ENCODE measurements around the gene KAZN.

KAZN gene

DNA sequence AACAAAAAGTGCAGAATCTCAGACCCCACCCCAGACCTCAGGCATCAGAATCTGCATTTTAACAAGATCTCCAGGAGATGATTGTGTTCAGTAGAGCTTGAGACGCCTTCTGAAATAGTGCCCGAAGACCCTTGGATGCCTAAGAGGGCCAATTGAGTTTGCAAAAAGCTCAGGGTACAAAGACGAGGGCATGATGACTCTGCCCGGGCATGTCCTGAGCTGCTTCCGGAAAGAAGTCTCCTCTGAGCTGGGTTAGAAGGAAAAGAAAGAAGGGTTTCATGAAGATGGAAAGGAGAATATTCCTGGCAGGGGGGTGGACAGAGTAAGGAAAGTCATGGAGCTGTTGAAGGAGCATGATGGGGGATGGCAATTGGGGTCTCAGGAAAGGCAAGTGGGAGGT lies 308.9 kb downstream of the KAZN start:
- no peak for DNase-seq
- H3K27ac ChIP-seq (ENCODE audit: low read length), result no peak overlapping the region

GRCh38 chr1:14909273-14909672 lies 310.8 kb downstream of the KAZN start:
- TF ChIP-seq EZH2phosphoT487 (IDR thresholded peaks at IDR 0.05; ENCODE audit: low read length) (no peak), EZH2 (optimal IDR thresholded peaks at IDR 0.05; ENCODE audit: low read depth, low read length) (no peak), CTCF (IDR thresholded peaks at IDR 0.05; ENCODE audit: low read length) (no peak)
- DNase-seq, result no peak
- Histone ChIP-seq H3K4me1 (ENCODE audit: low read length) (no peaks in the 10 kb centered on the region), H3K4me2 (ENCODE audit: low read depth, low read length) (no peak overlapping the region), H4K20me1 (ENCODE audit: insufficient read depth, low read length) (no peaks in the 10 kb centered on the region), H3K27ac (ENCODE audit: low read length) (no peak overlapping the region), H2AFZ (ENCODE audit: low read length) (no peak overlapping the region), H3K9ac (ENCODE audit: low read length) (no peak overlapping the region), H3K36me3 (replicated peaks; ENCODE audit: insufficient read depth, low read length) (no peaks in the 10 kb centered on the region), H3K9me2 (replicated peaks; ENCODE audit: insufficient read depth, low read length) (no peaks in the 10 kb centered on the region), H3K9me3 (replicated peaks; ENCODE audit: insufficient read depth, low read length) (no peaks in the 10 kb centered on the region), H3F3A (ENCODE audit: insufficient read depth, low read length) (no peaks in the 10 kb centered on the region), H3K27me3 (replicated peaks; ENCODE audit: insufficient read depth, low read length) (no peaks in the 10 kb centered on the region), H3K4me3 (ENCODE audit: low read length) (no peak overlapping the region), H3K79me2 (ENCODE audit: low read length) (no peaks in the 10 kb centered on the region)

More for the DNA sequence above, 308.9 kb downstream of the KAZN start:
- no peaks in the 10 kb centered on the region for H4K20me1 ChIP-seq (ENCODE audit: insufficient read depth, low read length)
- no peak overlapping the region for H3K9ac ChIP-seq (ENCODE audit: low read length)
- no peaks in the 10 kb centered on the region for H3K27me3 ChIP-seq (replicated peaks; ENCODE audit: insufficient read depth, low read length)
- no peaks in the 10 kb centered on the region for H3K9me2 ChIP-seq (replicated peaks; ENCODE audit: insufficient read depth, low read length)
- H2AFZ ChIP-seq (ENCODE audit: low read length), result no peak overlapping the region
- no peak overlapping the region for H3K4me3 ChIP-seq (ENCODE audit: low read length)
- H3K79me2 ChIP-seq (ENCODE audit: low read length), result no peaks in the 10 kb centered on the region
- H3K36me3 ChIP-seq (replicated peaks; ENCODE audit: insufficient read depth, low read length), result no peaks in the 10 kb centered on the region
- H3F3A ChIP-seq (ENCODE audit: insufficient read depth, low read length), result no peaks in the 10 kb centered on the region
- H3K4me2 ChIP-seq (ENCODE audit: low read depth, low read length), result no peak overlapping the region
- H3K9me3 ChIP-seq (replicated peaks; ENCODE audit: insufficient read depth, low read length), result no peaks in the 10 kb centered on the region
- TF ChIP-seq CTCF (IDR thresholded peaks at IDR 0.05; ENCODE audit: low read length) (no peak), EZH2 (optimal IDR thresholded peaks at IDR 0.05; ENCODE audit: low read depth, low read length) (no peak), EZH2phosphoT487 (IDR thresholded peaks at IDR 0.05; ENCODE audit: low read length) (no peak)
- H3K4me1 ChIP-seq (ENCODE audit: low read length), result no peaks in the 10 kb centered on the region

DNA sequence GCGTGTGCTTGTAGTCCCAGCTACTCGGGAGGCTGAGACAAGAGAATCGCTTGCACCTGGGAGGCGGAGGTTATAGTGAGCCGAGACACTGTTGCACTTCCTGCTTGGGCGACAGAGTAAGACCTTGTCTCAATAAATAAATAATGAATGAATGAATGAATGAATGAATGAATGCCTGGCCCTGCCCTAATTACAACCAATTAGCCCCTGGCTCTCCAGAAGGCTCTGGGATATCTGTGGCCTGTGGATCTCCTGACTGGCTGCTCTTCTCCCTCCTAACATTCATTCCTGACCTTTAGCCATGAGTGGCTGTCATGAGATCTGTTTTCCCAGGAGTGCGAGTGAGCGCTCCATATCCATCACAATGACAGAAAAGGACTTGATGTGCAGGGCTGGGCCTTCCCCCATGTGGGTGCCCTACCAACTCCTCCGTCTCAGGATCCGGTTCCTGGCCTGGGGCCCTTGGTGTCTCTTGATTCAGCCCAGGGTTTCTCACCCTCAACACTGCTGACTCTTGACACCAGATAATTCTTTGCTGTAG lies 311.5 kb downstream of the KAZN start:
- Histone ChIP-seq H3K27me3 (replicated peaks; ENCODE audit: insufficient read depth, low read length) (no peaks in the 10 kb centered on the region), H3K27ac (ENCODE audit: low read length) (no peak overlapping the region), H3K9me3 (replicated peaks; ENCODE audit: insufficient read depth, low read length) (no peaks in the 10 kb centered on the region), H3K9ac (ENCODE audit: low read length) (no peak overlapping the region), H3K36me3 (replicated peaks; ENCODE audit: insufficient read depth, low read length) (no peaks in the 10 kb centered on the region), H3K79me2 (ENCODE audit: low read length) (no peaks in the 10 kb centered on the region), H3F3A (ENCODE audit: insufficient read depth, low read length) (no peaks in the 10 kb centered on the region), H3K4me1 (ENCODE audit: low read length) (no peaks in the 10 kb centered on the region), H3K4me3 (ENCODE audit: low read length) (no peak overlapping the region), H2AFZ (ENCODE audit: low read length) (no peak overlapping the region), H3K4me2 (ENCODE audit: low read depth, low read length) (no peak overlapping the region), H4K20me1 (ENCODE audit: insufficient read depth, low read length) (no peaks in the 10 kb centered on the region), H3K9me2 (replicated peaks; ENCODE audit: insufficient read depth, low read length) (no peaks in the 10 kb centered on the region)
- TF ChIP-seq CTCF (IDR thresholded peaks at IDR 0.05; ENCODE audit: low read length) (no peak), EZH2 (optimal IDR thresholded peaks at IDR 0.05; ENCODE audit: low read depth, low read length) (no peak), EZH2phosphoT487 (IDR thresholded peaks at IDR 0.05; ENCODE audit: low read length) (no peak)
- DNase-seq, result no peak

Measured in MM.1S (cell line).